Panc1 (cell line): ENCODE results near the gene MARK4.

Source experiments
- CTCF ChIP-seq: fragments of 450-650 bp; IDR thresholded peaks from 2 replicates; pipeline ENCODE4 v1.5.1; 2017; ENCODE audit warnings: mild to moderate bottlenecking
- POLR2AphosphoS5 ChIP-seq: IDR thresholded peaks from 2 replicates; pipeline ENCODE4 v1.6.1; 2012; ENCODE audit warnings: mild to moderate bottlenecking, low read depth, low read length, moderate library complexity
- SIN3A ChIP-seq: IDR thresholded peaks from 2 replicates; pipeline ENCODE4 v1.6.1; 2012; ENCODE audit warnings: low read depth, mild to moderate bottlenecking, low read length, moderate library complexity, borderline replicate concordance; ENCODE audit not compliant: insufficient read depth
- TF ChIP-seq, protein P1 (sequence below), 2 experiments: IDR thresholded peaks; 2 replicates each; pipeline ENCODE4 v1.6.1; 2011 to 2012; ENCODE audit warnings: low read depth in 2 of 2, control low read depth in 1 of 2, low read length in 1 of 2, mild to moderate bottlenecking in 1 of 2, moderate library complexity in 1 of 2; ENCODE audit not compliant: insufficient read depth in 1 of 2

GRCh38 chr19:45320997-45321775 lies 70.1 kb downstream of the MARK4 start:
- TF ChIP-seq CTCF (no peak), POLR2AphosphoS5 (no peak), SIN3A (no peak)
- TF ChIP-seq, protein P1, sequence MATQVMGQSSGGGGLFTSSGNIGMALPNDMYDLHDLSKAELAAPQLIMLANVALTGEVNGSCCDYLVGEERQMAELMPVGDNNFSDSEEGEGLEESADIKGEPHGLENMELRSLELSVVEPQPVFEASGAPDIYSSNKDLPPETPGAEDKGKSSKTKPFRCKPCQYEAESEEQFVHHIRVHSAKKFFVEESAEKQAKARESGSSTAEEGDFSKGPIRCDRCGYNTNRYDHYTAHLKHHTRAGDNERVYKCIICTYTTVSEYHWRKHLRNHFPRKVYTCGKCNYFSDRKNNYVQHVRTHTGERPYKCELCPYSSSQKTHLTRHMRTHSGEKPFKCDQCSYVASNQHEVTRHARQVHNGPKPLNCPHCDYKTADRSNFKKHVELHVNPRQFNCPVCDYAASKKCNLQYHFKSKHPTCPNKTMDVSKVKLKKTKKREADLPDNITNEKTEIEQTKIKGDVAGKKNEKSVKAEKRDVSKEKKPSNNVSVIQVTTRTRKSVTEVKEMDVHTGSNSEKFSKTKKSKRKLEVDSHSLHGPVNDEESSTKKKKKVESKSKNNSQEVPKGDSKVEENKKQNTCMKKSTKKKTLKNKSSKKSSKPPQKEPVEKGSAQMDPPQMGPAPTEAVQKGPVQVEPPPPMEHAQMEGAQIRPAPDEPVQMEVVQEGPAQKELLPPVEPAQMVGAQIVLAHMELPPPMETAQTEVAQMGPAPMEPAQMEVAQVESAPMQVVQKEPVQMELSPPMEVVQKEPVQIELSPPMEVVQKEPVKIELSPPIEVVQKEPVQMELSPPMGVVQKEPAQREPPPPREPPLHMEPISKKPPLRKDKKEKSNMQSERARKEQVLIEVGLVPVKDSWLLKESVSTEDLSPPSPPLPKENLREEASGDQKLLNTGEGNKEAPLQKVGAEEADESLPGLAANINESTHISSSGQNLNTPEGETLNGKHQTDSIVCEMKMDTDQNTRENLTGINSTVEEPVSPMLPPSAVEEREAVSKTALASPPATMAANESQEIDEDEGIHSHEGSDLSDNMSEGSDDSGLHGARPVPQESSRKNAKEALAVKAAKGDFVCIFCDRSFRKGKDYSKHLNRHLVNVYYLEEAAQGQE (IDR thresholded peaks at IDR 0.05; ENCODE audit: insufficient read depth in 1 of 2, low read depth in 2 of 2, low read length in 1 of 2): no peak
